SJSA1 (cell line): ENCODE data around the gene NUP133. TPM values are rescaled to one million over a fixed set of nuclear protein-coding genes. Genes with fewer than 3 reads are reported as not detected.
"Not testable (repeated sequence)": the region's sequence is repeated elsewhere in the genome, so short reads cannot be mapped to it uniquely, and the experiment has no call there.

ENCODE experiments used
- DNase-seq, 2 experiments: peaks; one replicate each; pipeline ENCODE4 v3.0.0-alpha.2; 2015 to 2020; ENCODE audit warnings: low spot score in 2 of 2, low read depth in 1 of 2
- H3K27ac ChIP-seq: fragments of 250-450 bp; sonication (Bioruptor Pico); 2 replicates; pipeline ENCODE4 v1.5.1; 2020; ENCODE audit warnings: mild to moderate bottlenecking, moderate library complexity
- H3K27me3 ChIP-seq: fragments of 250-450 bp; sonication (Bioruptor Pico); replicated peaks from 2 replicates; pipeline ENCODE4 v1.5.1; 2020; ENCODE audit warnings: mild to moderate bottlenecking, moderate library complexity
- H3K36me3 ChIP-seq: fragments of 250-450 bp; sonication (Bioruptor Pico); 2 replicates; pipeline ENCODE4 v1.5.1; 2020; ENCODE audit warnings: mild to moderate bottlenecking
- H3K4me1 ChIP-seq: fragments of 250-450 bp; sonication (Bioruptor Pico); replicated peaks from 2 replicates; pipeline ENCODE4 v1.6.1; 2021; ENCODE audit warnings: mild to moderate bottlenecking
- H3K4me3 ChIP-seq: fragments of 250-450 bp; sonication (Bioruptor Pico); 2 replicates; pipeline ENCODE4 v1.5.1; 2020; ENCODE audit warnings: mild to moderate bottlenecking
- H3K9me3 ChIP-seq: fragments of 250-450 bp; sonication (Bioruptor Pico); replicated peaks from 2 replicates; pipeline ENCODE4 v1.5.1; 2020; ENCODE audit warnings: mild to moderate bottlenecking
- total RNA-seq: library from RNA; depleted of rRNA; stranded (reverse); fragments of >200 nt; shearing (Covaris generic); gene quantifications from 2 replicates; pipeline ENCODE4 v1.2.3, GENCODE V29; 2014

The NUP133 gene
- total RNA-seq, 1 experiment from 2014 or later: 39.0 TPM

DNA sequence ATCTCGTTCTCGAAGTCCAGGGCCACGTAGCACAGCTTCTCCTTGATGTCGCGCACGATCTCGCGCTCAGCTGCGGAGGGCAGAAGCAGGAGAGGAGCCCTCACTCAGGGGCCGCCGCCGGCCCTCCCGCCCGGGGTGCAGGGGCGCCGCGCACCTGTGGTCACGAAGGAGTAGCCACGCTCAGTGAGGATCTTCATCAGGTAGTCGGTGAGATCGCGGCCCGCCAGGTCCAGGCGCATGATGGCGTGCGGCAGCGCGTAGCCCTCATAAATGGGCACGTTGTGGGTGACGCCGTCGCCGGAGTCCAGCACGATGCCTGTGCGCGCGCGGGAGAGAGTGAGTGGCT, 76.1 kb downstream of the NUP133 start:
- Histone ChIP-seq H3K36me3 (no peaks in the 10 kb centered on the region), H3K27ac (no peak overlapping the region), H3K4me3 (no peak overlapping the region), H3K9me3 (0 out of 2 replicates have a peak, but pooled peaks cover 5% of the 10 kb centered on the region), H3K4me1 (peaks cover 9% of the 10 kb centered on the region), H3K27me3 (peaks cover 64% of the 10 kb centered on the region)
- DNase-seq: no peak

DNA sequence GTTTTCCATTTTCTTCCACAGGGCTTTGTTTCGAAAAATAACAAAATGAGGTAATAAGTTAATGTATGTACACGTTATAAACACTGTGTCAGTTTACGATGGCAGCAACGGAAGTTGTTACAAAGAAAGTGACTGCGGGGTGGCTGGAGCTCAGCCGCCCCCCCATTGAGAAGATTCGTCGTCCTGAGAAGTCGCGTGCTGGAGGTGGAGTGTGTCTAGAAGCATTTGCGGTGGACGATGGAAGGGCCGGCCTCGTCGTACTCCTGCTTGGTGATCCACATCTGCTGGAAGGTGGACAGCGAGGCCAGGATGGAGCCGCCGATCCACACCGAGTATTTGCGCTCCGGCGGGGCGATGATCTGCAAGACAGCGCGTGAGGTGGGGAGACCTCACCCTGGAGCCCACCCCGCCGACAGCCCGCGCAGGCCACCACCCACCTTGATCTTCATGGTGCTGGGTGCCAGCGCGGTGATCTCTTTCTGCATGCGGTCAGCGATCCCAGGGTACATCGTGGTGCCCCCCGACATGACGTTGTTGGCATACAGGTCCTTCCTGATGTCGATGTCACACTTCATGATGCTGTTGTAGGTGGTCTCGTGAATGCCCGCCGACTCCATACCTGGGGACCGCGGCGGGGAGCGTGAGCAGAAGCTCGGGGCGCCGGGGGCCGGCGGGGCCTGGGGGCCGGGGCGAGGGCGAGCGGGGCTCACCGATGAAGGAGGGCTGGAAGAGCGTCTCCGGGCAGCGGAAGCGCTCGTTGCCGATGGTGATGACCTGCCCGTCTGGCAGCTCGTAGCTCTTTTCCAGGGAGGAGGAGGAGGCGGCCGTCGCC, 76.6 kb downstream of the NUP133 start:
- Histone ChIP-seq H3K9me3 (0 out of 2 replicates have a peak, but pooled peaks cover 5% of the 10 kb centered on the region), H3K36me3 (no peaks in the 10 kb centered on the region), H3K27me3 (peaks cover 65% of the 10 kb centered on the region), H3K4me3 (no peak overlapping the region), H3K4me1 (peaks cover 9% of the 10 kb centered on the region), H3K27ac (no peak overlapping the region)
- no peak for DNase-seq

DNA sequence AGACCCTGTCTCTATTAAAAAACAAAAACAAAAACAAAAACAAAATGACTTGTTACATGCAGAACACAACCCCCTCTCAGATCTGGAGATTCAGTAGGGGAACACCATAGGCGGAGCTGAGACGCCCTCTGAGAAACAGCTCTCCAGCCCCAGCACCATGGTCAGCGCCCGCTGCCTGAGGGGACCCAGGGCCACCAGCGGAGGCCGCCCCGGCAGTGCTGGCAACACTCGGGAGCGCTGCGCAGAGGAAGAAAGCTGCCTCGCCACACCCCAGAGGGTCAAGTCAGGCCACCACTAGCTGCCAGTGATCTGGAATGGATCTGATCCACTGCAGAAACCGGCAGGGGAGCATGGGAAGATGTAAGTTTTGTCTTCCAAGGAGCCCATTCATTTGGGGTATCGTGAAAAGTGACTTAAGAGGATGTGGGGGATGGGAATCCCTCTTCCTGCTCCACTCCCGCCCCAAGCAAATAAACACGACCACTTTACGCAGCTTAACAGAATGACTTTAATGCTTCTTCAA, 77.3 kb downstream of the NUP133 start:
- DNase-seq: peak; percentile 50 to 68
- Histone ChIP-seq H3K27me3 (peaks cover 60% of the 10 kb centered on the region), H3K9me3 (0 out of 2 replicates have a peak, but pooled peaks cover 5% of the 10 kb centered on the region)

DNA sequence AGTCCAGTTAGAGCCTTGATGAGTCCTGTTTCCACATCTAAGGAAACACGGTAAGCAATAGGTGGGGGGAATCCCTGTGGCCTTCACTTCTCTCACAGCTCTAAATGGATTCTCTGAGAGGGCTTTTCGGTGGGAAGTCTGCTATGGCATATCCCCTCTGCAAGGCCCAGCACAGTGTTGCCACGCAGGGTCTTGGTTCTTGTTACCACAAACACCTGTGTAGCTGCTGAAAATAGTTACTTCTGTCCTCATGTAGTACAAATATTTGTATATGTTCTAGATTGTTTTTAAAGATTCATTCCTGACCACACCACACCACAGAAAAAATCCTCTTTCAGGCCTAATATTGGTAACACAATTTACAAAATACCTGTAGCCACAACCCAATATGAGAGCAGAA, 79.9 kb downstream of the NUP133 start:
- Histone ChIP-seq H3K4me1 (peaks cover 9% of the 10 kb centered on the region), H3K27me3 (peaks cover 35% of the 10 kb centered on the region), H3K27ac (no peak overlapping the region), H3K9me3 (0 out of 2 replicates have a peak, but pooled peaks cover 5% of the 10 kb centered on the region), H3K36me3 (no peaks in the 10 kb centered on the region), H3K4me3 (no peak overlapping the region)
- DNase-seq: no peak

More for the DNA sequence above, 77.3 kb downstream of the NUP133 start:
- no peak overlapping the region for H3K27ac ChIP-seq
- H3K4me3 ChIP-seq: no peak overlapping the region
- H3K36me3 ChIP-seq: no peaks in the 10 kb centered on the region
- H3K4me1 ChIP-seq: peaks cover 9% of the 10 kb centered on the region

DNA sequence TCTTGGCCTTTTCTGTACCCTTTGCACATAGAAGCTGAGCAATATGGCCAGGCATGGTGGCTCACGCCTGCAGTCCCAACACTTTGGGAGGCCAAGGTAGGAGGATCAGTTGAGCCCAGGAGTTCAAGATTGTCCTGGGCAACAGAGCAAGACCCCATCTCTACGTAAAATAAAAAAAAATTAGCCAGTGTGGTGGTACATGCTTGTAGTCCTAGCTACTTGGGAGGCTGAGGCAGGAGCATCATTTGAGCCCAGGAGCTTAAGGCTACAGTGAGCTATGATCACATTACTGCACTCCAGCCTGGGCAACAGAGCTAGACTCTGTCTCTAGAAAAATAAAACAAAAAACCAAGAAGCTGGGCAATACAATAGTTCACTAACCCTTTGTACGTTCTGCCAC, 80.6 kb downstream of the NUP133 start:
- peaks cover 29% of the 10 kb centered on the region for H3K27me3 ChIP-seq
- H3K4me1 ChIP-seq: peaks cover 9% of the 10 kb centered on the region
- no peak overlapping the region for H3K27ac ChIP-seq
- no peak for DNase-seq
- 0 out of 2 replicates have a peak, but pooled peaks cover 5% of the 10 kb centered on the region for H3K9me3 ChIP-seq
- no peaks in the 10 kb centered on the region for H3K36me3 ChIP-seq
- no peak overlapping the region for H3K4me3 ChIP-seq

DNA sequence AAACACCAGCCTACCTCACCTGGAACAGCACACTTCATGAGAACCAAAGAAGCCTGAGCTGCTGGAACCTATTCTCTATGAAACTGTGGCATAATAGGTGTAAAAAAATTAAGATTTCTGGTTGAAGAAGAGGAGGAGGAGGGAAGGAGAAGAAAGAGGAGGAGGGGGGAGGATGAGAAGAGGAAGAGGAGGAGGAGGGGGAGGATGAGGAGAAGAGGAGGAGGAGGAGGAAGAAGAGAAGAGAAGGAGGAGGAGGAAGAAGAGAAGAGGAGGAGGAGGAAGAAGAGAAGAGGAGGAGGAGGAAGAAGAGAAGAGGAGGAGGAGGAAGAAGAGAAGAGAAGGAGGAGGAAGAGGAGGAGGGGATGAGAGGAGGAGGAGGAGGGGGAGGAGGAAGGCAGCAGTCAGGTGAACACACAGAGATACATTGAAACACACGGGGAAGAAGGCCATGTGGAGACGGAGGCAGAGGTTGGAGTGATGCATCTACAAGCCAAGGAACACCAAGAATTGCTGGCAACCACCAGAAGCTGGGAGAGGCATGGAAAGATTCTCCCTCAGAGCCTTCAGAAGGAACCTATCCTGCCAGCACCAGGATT, 82.5 kb downstream of the NUP133 start:
- DNase-seq: no peak
- no peak overlapping the region for H3K27ac ChIP-seq
- no peaks in the 10 kb centered on the region for H3K36me3 ChIP-seq
- H3K27me3 ChIP-seq: peaks cover 17% of the 10 kb centered on the region
- no peaks in the 10 kb centered on the region; the same call in 1 of the 2 replicates for H3K4me1 ChIP-seq
- H3K4me3 ChIP-seq: no peak overlapping the region
- H3K9me3 ChIP-seq: no peaks in the 10 kb centered on the region

DNA sequence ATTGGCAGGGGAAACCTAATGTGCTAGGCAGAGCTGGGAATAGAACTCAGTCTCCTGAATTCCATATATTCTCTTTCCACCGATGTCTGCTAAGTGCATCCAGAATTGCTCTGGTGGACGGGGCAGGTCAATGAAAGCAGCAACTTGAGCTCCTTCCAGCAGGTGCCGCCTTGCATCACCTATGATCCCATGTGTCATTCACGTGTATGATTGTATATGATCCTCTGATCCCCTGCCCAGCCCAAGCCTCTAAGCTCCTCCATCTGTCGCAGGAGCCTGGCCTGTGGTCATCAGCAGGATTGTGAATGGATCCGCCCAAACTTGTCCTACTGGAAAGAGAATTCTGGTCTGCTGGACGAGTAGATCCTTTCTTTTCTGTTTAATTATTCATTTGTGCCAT, 87.4 kb downstream of the NUP133 start:
- Histone ChIP-seq H3K9me3 (no peaks in the 10 kb centered on the region), H3K27ac (no peak overlapping the region), H3K4me3 (no peak overlapping the region), H3K4me1 (no peaks in the 10 kb centered on the region), H3K36me3 (no peaks in the 10 kb centered on the region), H3K27me3 (peaks cover 4% of the 10 kb centered on the region; the same call in 1 of the 2 replicates)
- DNase-seq: no peak

DNA sequence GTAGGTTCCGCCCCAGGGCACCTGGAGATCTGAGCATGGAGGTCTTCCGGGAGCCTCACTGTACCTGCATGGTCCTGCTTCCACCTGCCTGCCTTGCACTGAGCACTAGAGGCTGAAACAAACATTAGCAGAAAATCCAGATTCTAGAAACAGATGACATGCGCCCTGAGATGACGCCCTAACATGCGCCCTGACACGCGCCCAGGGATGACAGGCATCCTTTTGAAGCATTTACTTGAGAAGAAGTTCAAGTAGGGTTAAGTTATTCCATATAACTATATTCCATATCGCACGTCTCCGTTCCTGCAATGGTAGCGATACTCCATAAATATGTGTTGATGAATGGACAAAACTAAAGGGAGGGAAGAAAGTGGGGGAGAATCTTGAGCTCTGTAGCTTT, 87.9 kb downstream of the NUP133 start:
- DNase-seq: no peak
- Histone ChIP-seq H3K36me3 (no peaks in the 10 kb centered on the region), H3K4me1 (no peaks in the 10 kb centered on the region), H3K9me3 (no peaks in the 10 kb centered on the region), H3K27ac (no peak overlapping the region), H3K27me3 (peaks cover 4% of the 10 kb centered on the region; the same call in 1 of the 2 replicates), H3K4me3 (no peak overlapping the region)

DNA sequence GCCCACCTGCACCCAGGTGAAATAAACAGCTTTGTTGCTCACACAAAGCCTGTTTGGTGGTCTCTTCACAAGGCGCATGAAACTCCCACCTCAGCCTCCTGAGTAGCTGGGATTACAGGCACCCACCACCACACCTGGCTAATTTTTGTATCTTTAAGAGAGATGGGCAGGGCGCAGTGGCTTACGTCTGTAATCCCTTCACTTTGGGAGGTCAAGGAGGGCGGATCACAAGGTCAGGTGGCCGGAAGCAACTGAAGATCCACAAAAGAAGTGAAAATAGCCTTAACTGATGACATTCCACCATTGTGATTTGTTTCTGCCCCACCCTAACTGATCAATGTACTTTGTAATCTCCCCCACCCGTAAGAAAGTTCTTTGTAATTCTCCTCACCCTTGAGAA, 89.6 kb downstream of the NUP133 start:
- not testable (repeated sequence) for H3K27me3 ChIP-seq, H3K4me3 ChIP-seq, DNase-seq, H3K27ac ChIP-seq, H3K9me3 ChIP-seq, H3K36me3 ChIP-seq, H3K4me1 ChIP-seq

DNA sequence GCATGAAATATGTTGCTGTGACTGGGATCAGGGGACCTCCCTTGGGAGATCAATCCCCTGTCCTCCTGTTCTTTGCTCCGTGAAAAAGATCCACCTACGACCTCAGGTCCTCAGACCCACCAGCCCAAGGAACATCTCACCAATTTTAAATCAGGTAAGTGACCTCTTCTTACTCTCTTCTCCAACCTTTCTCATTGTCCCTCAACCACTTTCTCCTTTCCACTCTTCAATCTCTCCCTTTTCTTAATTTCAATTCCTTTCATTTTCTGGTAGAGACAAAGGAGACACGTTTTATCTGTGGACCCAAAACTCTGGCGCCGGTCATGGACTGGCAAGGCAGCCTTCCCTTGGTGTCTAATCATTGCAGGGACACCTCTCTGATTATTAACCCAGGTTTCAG, 95.3 kb downstream of the NUP133 start:
- not testable (repeated sequence) for H3K4me3 ChIP-seq, H3K9me3 ChIP-seq, DNase-seq, H3K4me1 ChIP-seq, H3K36me3 ChIP-seq, H3K27ac ChIP-seq, H3K27me3 ChIP-seq

DNA sequence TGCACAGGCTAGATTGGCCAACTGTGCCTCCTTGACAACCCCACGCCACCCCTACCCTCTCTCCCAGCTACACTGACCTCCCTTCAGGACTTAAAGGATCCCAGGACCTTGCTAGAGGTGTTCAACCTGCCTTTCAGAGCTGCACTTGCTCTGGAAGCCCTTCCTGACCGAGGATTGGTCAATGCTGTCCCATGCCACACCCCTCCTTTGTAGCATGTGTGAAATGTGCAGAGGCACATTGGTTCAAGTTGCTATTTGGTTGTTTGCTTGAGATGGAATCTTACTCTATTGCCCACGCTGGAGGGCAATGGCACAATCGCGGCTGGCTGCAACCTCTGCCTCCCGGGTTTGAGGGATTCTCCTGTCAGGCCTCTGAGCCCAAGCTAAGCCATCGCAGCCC, 96.1 kb downstream of the NUP133 start:
- H3K4me1 ChIP-seq: 0 out of 2 replicates have a peak, but pooled peaks cover 6% of the 10 kb centered on the region
- DNase-seq: no peak
- no peak overlapping the region for H3K4me3 ChIP-seq
- no peaks in the 10 kb centered on the region for H3K9me3 ChIP-seq
- peaks cover 9% of the 10 kb centered on the region for H3K27me3 ChIP-seq
- no peaks in the 10 kb centered on the region for H3K36me3 ChIP-seq
- H3K27ac ChIP-seq: no peak overlapping the region

DNA sequence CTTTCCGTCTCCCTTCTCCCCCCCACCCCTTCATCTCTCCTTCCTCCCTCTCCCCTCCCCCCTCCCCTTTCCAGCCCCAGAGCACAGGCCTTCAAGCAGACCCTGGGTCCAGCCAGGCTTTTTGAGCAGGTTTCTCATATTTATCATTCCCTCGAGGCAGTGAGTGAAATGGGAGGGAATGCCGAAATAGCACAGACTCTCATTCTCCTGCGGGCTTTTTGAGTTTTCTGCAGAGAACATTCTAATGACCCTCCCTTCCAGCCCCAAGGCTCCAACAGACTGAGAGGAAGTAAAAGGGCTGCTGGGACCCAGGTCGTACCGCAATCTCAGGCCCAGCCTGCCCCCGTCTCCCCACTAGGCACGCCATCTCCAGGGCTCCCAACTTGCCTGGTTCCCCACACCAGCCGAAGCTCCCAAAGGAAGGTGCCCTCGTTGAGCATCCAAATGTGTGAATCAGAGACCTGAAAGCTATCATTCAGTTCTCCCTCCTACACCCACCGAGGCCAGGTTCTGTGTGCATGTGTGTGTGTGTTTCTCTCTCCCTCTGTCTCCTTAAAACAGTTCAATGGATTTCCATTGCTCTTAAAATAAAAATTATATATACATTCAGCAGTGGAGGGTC, 96.6 kb downstream of the NUP133 start:
- H3K9me3 ChIP-seq: no peaks in the 10 kb centered on the region
- no peak for DNase-seq
- H3K4me3 ChIP-seq: no peak overlapping the region
- H3K36me3 ChIP-seq: no peaks in the 10 kb centered on the region
- H3K27ac ChIP-seq: no peak overlapping the region
- peaks cover 12% of the 10 kb centered on the region for H3K27me3 ChIP-seq
- H3K4me1 ChIP-seq: 0 out of 2 replicates have a peak, but pooled peaks cover 6% of the 10 kb centered on the region

DNA sequence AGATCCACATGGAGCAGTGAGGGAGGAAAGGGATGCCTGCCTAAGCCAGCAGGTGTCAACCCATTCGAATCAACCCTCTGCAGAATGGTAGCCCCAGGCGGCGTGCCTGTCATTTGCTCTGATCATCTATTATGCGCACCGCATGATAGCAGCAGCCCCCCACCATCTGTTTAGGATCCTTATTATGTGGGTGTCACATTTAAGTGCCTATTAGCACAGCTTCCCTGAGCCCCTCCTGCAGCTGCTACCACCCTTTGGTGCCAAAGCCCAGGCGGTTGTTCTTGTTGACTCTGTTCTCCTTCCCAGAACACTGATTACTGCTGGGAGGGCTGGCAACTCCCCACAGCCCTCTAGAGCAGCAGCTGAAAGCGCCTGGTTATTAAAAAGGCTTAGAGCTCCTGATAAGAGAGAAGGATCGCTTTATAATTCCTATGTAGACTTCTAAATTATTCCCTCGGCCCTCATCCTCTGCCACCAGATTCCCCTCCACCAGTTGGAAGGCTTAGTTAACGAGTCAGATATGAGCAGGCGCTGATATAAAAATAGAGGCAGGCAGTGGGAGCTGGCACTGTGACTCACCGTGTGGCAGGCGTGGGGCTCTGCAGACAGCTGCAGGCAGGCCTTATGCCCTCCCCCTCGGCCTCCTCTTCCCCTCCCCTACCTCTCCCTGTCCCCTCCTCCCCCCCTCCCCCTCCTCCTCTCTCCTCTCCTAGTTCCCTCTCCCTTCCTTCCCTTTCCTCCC, 97.3 kb downstream of the NUP133 start:
- no peak overlapping the region for H3K4me3 ChIP-seq
- H3K9me3 ChIP-seq: no peaks in the 10 kb centered on the region
- H3K4me1 ChIP-seq: 0 out of 2 replicates have a peak, but pooled peaks cover 6% of the 10 kb centered on the region
- no peak overlapping the region for H3K27ac ChIP-seq
- H3K36me3 ChIP-seq: no peaks in the 10 kb centered on the region
- H3K27me3 ChIP-seq: peaks cover 18% of the 10 kb centered on the region
- no peak for DNase-seq
